Activated CD8-positive, alpha-beta T cell treated with anti-CD3 and anti-CD28 coated beads, Interleukin-2, amount 10 ng/mL, durations not matched to agents 7 days and 5 days (primary cell): ENCODE measurements around the gene CHST1. TPM values are rescaled to one million over a fixed set of nuclear protein-coding genes. Genes with fewer than 3 reads are reported as not detected.

Experiments
- ATAC-seq: fragments of 150-1000 bp; cut with Tn5 transposase; one replicate; pipeline ENCODE4 v1.10.0; 2021; ENCODE audit warnings: moderate library complexity
- CTCF ChIA-PET: fragments of 350-600 bp; sonication (Branson Sonifier 250); formaldehyde crosslinking; loops from one replicate; lab custom pipeline; 2021; ENCODE audit warnings: antibody characterized with exemption; lab: Charles Lee
- POLR2A ChIA-PET: fragments of 350-600 bp; sonication (Branson Sonifier 250); formaldehyde crosslinking; loops from one replicate; lab custom pipeline; 2021; ENCODE audit warnings: antibody characterized with exemption; lab: Charles Lee
- DNase-seq: peaks from one replicate; pipeline ENCODE4 v3.0.0-alpha.2; 2020
- H3K27ac Mint-ChIP-seq: one replicate; pipeline ENCODE4 v1.8.0; 2021; ENCODE audit warnings: mild to moderate bottlenecking, mixed read lengths
- H3K27me3 Mint-ChIP-seq: one replicate; pipeline ENCODE4 v1.8.0; 2021; ENCODE audit warnings: low read depth, mixed read lengths
- H3K36me3 Mint-ChIP-seq: one replicate; pipeline ENCODE4 v1.8.0; 2021; ENCODE audit warnings: low read depth, mixed read lengths
- H3K4me1 Mint-ChIP-seq: one replicate; pipeline ENCODE4 v1.8.0; 2021; ENCODE audit warnings: low read depth, mixed read lengths
- H3K4me3 Mint-ChIP-seq: one replicate; pipeline ENCODE4 v1.8.0; 2021; ENCODE audit warnings: mild to moderate bottlenecking, mixed read lengths
- H3K9me3 Mint-ChIP-seq: one replicate; pipeline ENCODE4 v1.8.0; 2022; ENCODE audit warnings: mixed read lengths; ENCODE audit not compliant: insufficient read depth
- microRNA-seq: library from miRNA; unstranded; fragments of <30 nt; microRNA quantifications from one replicate; pipeline ENCODE4 v1.2.0, GENCODE V29; 2022
- total RNA-seq, 2 experiments: library from RNA; stranded (reverse); gene quantifications; one replicate each; pipeline ENCODE4 v1.2.3, GENCODE V29; 2021

CHST1 gene
- total RNA-seq, 2 experiments from 2014 or later: not detected

DNA sequence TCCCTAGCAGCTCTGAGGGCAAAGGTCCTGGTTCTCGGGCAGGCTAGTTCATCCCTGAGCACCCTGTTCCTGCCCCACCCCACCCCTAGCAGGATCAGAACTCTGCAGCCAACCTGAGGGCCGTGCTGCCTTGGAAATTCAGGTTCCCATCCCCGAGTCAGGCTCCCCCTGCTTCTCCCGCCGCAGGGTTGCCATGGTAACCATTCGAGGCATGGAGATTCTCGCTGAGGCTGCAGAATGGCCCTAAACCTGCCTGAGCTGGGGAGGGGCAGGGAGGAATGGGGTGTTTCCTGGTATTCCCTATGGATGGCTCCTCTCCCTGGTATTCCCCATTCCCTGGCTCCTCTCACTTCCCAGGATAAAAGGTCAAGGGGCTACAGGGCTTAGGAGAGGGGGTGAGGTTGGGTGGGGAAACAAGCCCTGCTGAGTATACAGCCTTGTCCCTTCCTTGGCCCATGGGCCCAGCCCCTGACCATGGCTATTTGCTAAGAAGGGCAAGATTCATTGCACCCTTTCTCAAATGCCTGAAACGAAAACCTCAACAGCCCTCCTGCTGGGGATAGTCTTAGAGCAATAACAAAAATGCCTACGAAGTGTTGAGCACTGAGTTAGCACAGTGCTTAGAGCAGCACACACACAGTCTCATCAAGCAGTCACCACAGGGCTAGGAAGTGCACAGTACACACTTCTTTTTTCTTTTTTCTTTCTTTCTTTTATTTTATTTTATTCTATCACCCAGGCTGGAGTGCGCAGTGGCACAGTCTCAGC is 58.7 kb downstream of the CHST1 start:
- H3K9me3 Mint-ChIP-seq: no peaks in the 10 kb centered on the region
- POLR2A ChIA-PET: no interaction called here
- ATAC-seq (no peak), DNase-seq (no peak)
- no peak overlapping the region for H3K27ac Mint-ChIP-seq
- no peaks in the 10 kb centered on the region for H3K4me1 Mint-ChIP-seq
- H3K4me3 Mint-ChIP-seq: no peak overlapping the region
- no peaks in the 10 kb centered on the region for H3K36me3 Mint-ChIP-seq
- CTCF ChIA-PET: no interaction called here
- H3K27me3 Mint-ChIP-seq: peaks cover 21% of the 10 kb centered on the region

DNA sequence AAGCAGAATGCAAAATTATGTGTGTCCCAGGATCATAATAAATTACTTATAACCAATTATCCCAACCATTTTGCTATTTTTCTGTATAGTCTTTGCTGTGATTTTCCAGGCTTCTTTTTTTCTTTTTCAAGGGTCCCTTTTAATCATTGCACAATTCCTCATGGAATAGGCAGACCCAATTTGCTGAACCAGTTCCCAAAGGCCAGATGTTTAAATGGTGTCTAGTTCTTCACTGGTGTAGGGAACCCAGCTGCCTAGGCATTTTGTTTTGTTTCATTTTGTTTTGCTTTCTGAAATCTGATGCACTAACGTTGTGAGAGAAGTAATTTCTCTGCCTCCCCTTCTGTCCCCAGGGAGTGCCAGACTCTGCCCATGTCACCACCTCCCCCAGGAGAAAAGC is 60.4 kb downstream of the CHST1 start:
- Mint-ChIP-seq H3K4me3 (no peak overlapping the region), H3K4me1 (no peaks in the 10 kb centered on the region), H3K27ac (no peak overlapping the region), H3K36me3 (no peaks in the 10 kb centered on the region), H3K27me3 (peaks cover 21% of the 10 kb centered on the region), H3K9me3 (no peaks in the 10 kb centered on the region)
- no peak for ATAC-seq
- ChIA-PET POLR2A (no interaction called here), CTCF (no interaction called here)
- no peak for DNase-seq

DNA sequence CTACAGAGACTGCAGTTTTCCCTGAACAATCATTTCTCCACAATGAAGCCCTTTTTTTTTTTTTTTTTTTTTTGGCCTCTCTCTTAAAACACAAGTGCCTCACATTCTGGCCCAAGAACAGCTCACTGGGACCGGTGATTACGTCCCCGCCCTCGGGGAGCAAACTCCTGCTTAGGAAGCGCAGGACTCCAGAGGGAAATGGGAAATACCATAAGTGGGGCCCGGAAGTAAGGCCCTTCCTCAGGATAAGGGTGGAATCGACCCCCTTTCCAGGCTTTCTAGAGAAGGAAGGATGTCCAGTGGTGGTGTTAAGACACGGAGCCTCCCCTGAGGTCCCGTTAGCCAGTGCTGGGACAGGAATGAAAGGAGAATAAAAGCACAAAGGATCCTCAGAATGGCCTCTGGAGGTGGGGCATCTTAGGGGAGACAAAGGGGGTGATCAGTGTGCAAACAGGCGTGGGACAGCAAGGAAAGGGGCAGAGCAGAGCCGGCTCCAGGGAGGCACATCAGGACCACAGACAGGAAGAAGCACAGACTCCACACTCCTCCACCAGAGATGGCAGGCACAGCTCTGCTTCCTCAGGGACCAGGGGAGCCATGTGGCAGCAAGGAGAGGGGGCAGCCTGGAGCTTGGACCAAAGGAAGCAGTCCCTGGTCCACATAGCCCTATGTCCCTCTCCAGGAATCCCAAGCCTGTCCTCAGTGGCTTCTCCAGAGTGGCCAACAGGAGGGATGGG is 61.3 kb downstream of the CHST1 start:
- H3K27me3 Mint-ChIP-seq: peaks cover 19% of the 10 kb centered on the region
- no peak overlapping the region for H3K27ac Mint-ChIP-seq
- no peaks in the 10 kb centered on the region for H3K9me3 Mint-ChIP-seq
- ChIA-PET CTCF (no interaction called here), POLR2A (no interaction called here)
- no peaks in the 10 kb centered on the region for H3K36me3 Mint-ChIP-seq
- H3K4me1 Mint-ChIP-seq: no peaks in the 10 kb centered on the region
- ATAC-seq (no peak), DNase-seq (no peak)
- no peak overlapping the region for H3K4me3 Mint-ChIP-seq

DNA sequence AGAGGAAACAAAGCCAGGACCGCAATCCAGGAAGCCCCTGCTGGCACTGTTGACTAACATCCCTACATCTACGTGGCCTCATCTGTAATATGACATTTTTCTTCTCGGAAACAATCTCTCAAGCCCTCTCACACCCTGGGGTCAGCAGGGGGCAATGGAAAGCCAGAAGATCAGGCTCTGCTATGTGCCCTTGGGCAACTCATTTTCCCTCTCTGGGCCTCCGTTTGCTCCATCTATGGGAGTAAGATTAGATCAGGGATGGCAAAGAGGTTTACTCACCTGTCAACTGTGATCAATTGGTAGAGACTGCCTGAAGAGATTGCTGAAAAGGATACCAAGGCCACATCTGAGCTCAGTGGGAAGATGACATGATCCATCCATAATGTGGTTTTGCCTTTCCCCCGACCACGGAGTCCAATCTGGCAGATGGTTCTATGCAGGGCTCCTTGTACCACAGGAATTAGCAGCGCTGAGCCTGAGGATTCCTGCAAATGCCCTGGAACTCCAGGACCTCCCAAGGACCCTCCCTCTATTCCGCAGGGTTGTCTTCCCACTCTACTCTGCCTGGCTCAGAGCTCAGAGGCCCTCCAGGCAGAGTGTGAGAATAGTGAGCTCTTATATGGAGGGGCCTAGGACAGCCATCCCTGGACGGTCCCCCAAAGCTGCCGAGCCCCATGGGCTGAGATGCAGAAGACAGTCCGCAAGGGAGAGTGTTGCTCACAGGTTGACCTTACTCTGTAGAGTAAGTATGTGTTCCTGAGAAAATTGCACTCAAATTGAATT is 66.1 kb downstream of the CHST1 start:
- POLR2A ChIA-PET: no interaction called here
- CTCF ChIA-PET: no interaction called here
- ATAC-seq: no peak
- Mint-ChIP-seq H3K4me1 (no peaks in the 10 kb centered on the region), H3K36me3 (no peaks in the 10 kb centered on the region), H3K27ac (no peak overlapping the region), H3K9me3 (no peaks in the 10 kb centered on the region), H3K4me3 (no peak overlapping the region), H3K27me3 (peaks cover 16% of the 10 kb centered on the region)
- DNase-seq: no peak

Small RNAs within 50 kb of the gene (microRNA-seq; reads per million reads assigned to microRNA genes)
- not detected for gene MIR7154

Other genes starting within 250 kb of the CHST1 start
- 10 to 100 TPM; 21.8 to 23.5 TPM for gene SLC35C1, start 139.5 kb upstream of the CHST1 start, total RNA-seq
- gene CRY2, start 181.9 kb upstream of the CHST1 start, total RNA-seq: 10 to 100 TPM; 24.4 to 28.1 TPM
- 1 to 10 TPM in 1 of 2 experiments, under 1 TPM in 1; 0.95 to 1.3 TPM for gene MAPK8IP1, start 220.0 kb upstream of the CHST1 start, total RNA-seq
- 1 to 10 TPM; 2.1 TPM for gene FREY1, start 241.6 kb upstream of the CHST1 start, total RNA-seq